OCI-LY1 (cell line): ENCODE results near the gene ARPIN.

Experiments used
- CTCF ChIP-seq: fragments of 200-600 bp; sonication (generic), shearing (Covaris generic); IDR thresholded peaks from 2 replicates; pipeline ENCODE4 v1.5.1; 2017; ENCODE audit warnings: mild to moderate bottlenecking, antibody characterized with exemption, low read length, moderate library complexity, mixed read lengths
- EZH2 ChIP-seq: fragments of 200-600 bp; sonication (generic), shearing (Covaris generic); IDR thresholded peaks from 2 replicates; pipeline ENCODE4 v1.8.0; 2017; ENCODE audit warnings: borderline replicate concordance, mixed run types, mild to moderate bottlenecking, antibody characterized with exemption, low read length, moderate library complexity, mixed read lengths

GRCh38 chr15:89899951-89900567 lies 12.7 kb downstream of the ARPIN start:
- TF ChIP-seq CTCF = no peak
- no peak for TF ChIP-seq EZH2
